ENCODE data around the gene FBXO17. TPM values are rescaled to one million over a fixed set of nuclear protein-coding genes. Genes with fewer than 3 reads are reported as not detected.
"Not testable (repeated sequence)": the region's sequence is repeated elsewhere in the genome, so short reads cannot be mapped to it uniquely, and the experiment has no call there.

Gene FBXO17
- total and polyA plus RNA-seq, 5 experiments from 2014 or later = not detected

DNA sequence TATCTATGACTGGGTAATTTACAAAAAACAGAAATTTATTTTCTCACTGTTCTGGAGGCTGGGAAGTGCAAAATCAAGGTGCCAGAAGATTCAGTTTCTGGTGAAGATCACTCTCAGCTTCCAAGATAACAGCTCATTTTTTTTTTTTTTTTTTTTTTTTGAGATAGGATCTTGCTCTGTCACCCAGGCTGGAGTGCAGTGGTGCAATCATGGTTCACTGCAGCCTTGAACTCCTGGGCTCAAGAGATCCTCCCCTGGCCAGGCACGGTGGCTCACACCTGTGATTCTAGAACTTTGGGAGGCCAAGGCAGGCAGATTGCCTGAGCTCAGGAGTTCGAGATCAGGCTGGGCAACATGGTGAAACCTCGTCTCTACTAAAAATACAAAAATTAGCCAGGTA lies 22.0 kb upstream of the FBXO17 start:
- H3K36me3 Mint-ChIP-seq, H3K4me3 Mint-ChIP-seq, DNase-seq, POLR2A ChIA-PET, ATAC-seq, H3K27ac Mint-ChIP-seq, H3K9me3 Mint-ChIP-seq: not testable (repeated sequence)
- peaks cover 5 to 39% (median 14%) of the 10 kb centered on the region in 5 donors for H3K27me3 Mint-ChIP-seq
- H3K4me1 Mint-ChIP-seq = peaks cover 0 to 11% (median 0%) of the 10 kb centered on the region in 4 donors

DNA sequence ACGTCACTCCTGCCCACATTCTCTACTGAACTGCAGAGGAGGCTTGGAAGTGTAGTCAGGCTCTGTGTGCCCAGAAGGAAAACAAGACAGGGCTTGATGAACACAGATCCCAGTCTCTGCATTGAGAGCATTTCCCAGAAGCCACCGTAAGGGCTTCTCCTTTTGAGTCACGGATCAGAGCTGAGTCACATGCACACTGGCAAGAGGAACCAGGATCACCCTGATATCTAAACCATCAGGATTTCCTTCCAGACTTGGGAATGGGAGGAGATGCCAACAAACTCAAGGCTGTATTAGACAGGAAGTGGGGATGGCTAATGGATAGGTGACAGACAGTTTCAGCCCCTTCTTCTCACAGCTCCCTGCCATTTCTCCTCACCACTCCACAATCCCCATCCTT lies 17.7 kb upstream of the FBXO17 start:
- no peak for ATAC-seq

DNA sequence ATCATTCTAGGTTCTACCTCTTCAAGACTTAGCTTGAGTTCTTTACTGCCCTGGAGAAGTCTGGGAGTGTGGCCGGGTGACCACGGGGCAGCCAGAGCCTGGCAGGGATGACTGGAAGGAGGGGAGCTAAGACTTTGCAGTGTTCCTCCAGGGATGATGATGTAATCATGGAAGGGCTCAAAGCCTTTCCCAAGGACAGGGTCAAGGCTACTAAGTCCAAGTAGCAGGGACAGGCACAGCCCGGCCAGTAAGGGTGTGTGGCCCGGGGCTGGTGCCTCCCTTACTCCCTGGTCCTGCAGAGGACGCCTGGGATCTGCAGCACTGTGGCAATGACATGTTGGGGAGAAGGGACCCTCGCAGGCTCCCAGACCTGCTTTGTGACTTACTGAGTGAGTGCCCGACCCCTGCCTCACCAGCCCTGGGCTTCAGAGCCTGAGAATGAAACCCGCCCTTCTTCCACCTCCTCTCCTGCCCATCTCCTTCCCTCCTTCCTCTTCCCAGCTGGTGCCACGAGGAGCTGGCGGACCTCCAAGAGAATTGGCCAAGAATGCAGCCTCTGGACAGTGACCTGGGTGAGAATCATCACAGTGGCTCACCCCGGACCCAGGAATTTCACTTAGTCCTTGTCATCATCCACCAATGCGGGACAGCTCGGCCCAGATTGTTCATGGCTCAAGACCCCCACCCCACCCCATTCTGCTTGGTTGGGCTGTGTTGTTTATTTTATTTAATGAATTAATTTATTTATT lies 15.6 kb upstream of the FBXO17 start:
- Mint-ChIP-seq H3K36me3 (no peaks in the 10 kb centered on the region), H3K27ac (peak overlapping the region in 1 of 10 donors; percentile 35), H3K4me1 (peaks cover 0 to 9% (median 0%) of the 10 kb centered on the region in 4 donors), H3K27me3 (peaks cover 3 to 58% (median 34%) of the 10 kb centered on the region in 5 donors), H3K4me3 (no peak overlapping the region), H3K9me3 (peaks cover 0 to 7% (median 0%) of the 10 kb centered on the region in 9 donors)
- ATAC-seq (no peak), DNase-seq (no peak)
- POLR2A ChIA-PET = no interaction called here

More for the DNA sequence above, 17.7 kb upstream of the FBXO17 start:
- no peaks in the 10 kb centered on the region for H3K36me3 Mint-ChIP-seq
- peaks cover 2 to 55% (median 34%) of the 10 kb centered on the region in 5 donors for H3K27me3 Mint-ChIP-seq
- POLR2A ChIA-PET = no interaction called here
- peaks cover 0 to 11% (median 0%) of the 10 kb centered on the region in 4 donors for H3K4me1 Mint-ChIP-seq
- no peak for DNase-seq
- no peak overlapping the region for H3K4me3 Mint-ChIP-seq
- H3K27ac Mint-ChIP-seq = no peak overlapping the region
- H3K9me3 Mint-ChIP-seq = peaks cover 0 to 7% (median 0%) of the 10 kb centered on the region in 9 donors

DNA sequence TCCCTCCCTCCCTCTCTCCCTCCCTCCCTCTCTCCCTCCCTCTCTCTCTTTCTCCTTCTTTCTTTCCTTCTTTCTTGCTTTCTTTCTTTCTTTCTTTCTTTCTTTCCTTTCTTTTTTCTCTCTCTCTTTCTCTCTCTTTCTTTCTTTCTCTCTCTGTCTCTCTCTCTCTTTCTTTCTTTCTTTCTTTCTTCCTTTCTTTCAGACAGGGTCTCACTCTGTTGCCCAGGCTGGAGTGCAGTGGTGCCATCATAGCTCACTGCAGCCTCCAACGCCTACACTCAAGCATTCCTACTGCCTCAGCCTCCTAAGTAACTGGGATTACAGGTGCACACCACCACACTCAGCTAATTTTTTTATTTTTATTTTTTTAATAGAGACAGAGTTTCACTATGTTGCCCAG lies 14.1 kb upstream of the FBXO17 start:
- H3K4me1 Mint-ChIP-seq, DNase-seq, ATAC-seq, H3K4me3 Mint-ChIP-seq, H3K36me3 Mint-ChIP-seq, H3K27ac Mint-ChIP-seq, POLR2A ChIA-PET: not testable (repeated sequence)
- Mint-ChIP-seq H3K27me3 (peaks cover 3 to 56% (median 34%) of the 10 kb centered on the region in 5 donors), H3K9me3 (peaks cover 0 to 10% (median 0%) of the 10 kb centered on the region in 9 donors)

DNA sequence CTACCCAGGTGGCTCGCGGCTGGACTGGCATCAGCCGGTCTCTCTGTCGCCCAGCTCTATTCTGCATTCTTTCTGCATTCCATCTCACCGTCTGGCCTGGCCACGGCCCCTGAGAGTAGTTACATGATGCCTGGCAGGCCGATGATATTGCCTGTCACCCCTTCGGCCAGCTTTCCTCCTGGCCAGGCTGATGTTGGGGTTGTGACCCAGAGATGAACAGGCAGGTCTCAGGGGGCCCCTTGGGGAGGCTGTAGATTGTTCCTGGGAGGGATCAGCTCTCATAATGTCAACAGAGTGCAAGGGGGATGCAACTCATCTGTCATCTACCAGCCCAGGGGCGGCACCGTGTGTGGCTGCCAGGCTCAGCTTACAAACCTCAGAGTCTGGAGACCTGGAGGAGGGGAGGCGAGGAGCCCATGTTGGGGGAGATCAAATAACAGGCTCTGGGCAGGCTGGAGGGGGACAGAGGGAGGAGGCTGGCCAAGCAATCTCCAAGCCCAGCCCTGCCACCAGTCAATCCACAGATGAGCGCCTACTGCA lies 13.6 kb upstream of the FBXO17 start:
- DNase-seq (no peak), ATAC-seq (no peak)
- Mint-ChIP-seq H3K27me3 (peaks cover 3 to 52% (median 34%) of the 10 kb centered on the region in 5 donors), H3K4me1 (no peaks in the 10 kb centered on the region), H3K4me3 (no peak overlapping the region), H3K36me3 (peaks cover 0 to 3% (median 0%) of the 10 kb centered on the region in 3 donors), H3K9me3 (peaks cover 0 to 10% (median 0%) of the 10 kb centered on the region in 9 donors), H3K27ac (no peak overlapping the region)
- POLR2A ChIA-PET = no interaction called here

DNA sequence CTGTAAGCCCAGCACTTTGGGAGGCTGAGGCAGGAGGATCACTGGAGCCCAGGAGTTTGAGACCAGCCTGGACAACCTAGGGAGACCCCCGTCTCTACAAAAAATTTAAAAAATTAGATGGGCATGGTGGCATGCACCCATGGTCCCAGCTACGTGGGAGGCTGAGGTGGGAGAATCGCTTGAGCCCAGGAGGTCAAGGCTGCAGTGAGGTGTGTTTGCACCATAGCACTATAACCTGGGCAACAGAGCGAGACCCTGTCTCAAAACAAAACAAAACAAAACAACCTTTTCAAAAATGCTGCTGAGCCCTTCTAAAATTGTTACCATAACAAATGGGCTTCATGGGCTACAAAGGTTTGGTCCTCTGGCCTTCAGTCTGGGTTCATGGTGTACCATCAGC lies 13.1 kb upstream of the FBXO17 start:
- H3K36me3 Mint-ChIP-seq, POLR2A ChIA-PET: not testable (repeated sequence)

DNA sequence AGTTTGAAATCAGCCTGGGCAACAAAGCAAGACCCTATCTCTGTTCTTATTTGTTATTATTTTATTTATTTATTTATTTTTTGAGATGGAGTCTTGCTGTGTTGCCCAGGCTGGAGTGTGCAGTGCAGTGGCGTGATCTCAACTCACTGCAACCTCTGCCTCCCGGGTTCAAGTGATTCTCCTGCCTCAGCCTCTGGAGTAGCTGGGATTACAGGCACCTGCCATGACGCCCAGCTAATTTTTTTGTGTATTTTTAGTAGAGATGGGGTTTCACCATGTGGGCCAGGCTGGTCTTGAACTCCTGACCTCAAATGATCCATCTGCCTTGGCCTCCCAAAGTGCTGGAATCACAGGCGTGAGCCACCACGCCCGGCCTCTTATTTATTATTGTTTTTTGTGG lies 12.2 kb upstream of the FBXO17 start:
- DNase-seq, H3K4me1 Mint-ChIP-seq, POLR2A ChIA-PET, H3K9me3 Mint-ChIP-seq, H3K36me3 Mint-ChIP-seq, H3K4me3 Mint-ChIP-seq, H3K27ac Mint-ChIP-seq, ATAC-seq: not testable (repeated sequence)
- peaks cover 3 to 40% (median 23%) of the 10 kb centered on the region in 5 donors for H3K27me3 Mint-ChIP-seq

More for the DNA sequence above, 13.1 kb upstream of the FBXO17 start:
- not testable (repeated sequence) for DNase-seq, ATAC-seq, H3K27ac Mint-ChIP-seq, H3K4me3 Mint-ChIP-seq, H3K4me1 Mint-ChIP-seq
- H3K27me3 Mint-ChIP-seq = peaks cover 3 to 48% (median 31%) of the 10 kb centered on the region in 5 donors
- peaks cover 0 to 10% (median 0%) of the 10 kb centered on the region in 9 donors for H3K9me3 Mint-ChIP-seq

DNA sequence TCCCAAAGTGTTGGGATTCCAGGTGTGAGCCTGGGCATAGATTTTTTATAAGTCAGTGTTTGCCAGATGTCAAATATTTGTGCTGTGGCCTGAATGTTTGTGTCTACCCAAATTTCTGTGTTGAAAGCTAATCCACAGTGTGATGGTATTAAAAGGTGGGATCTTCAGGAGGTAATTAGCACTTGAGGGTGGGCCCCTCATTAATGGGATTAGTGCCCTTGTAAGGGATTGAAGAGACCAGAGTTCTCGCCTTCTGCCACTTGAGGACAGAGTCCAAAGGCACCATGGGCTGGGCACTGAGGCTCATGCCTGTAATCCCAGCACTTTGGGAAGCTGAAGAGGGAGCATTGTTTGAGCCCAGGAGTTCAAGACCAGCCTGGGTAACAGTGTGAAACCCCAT lies 9.7 kb upstream of the FBXO17 start:
- POLR2A ChIA-PET = no interaction called here
- no peak for DNase-seq
- Mint-ChIP-seq H3K36me3 (peaks cover 0 to 5% (median 3%) of the 10 kb centered on the region in 3 donors), H3K9me3 (peaks cover 0 to 11% (median 4%) of the 10 kb centered on the region in 9 donors), H3K4me3 (no peak overlapping the region), H3K27ac (peak overlapping the region in 1 of 10 donors; percentile 13), H3K4me1 (no peaks in the 10 kb centered on the region), H3K27me3 (peaks cover 7 to 25% (median 21%) of the 10 kb centered on the region in 5 donors)
- ATAC-seq = no peak

DNA sequence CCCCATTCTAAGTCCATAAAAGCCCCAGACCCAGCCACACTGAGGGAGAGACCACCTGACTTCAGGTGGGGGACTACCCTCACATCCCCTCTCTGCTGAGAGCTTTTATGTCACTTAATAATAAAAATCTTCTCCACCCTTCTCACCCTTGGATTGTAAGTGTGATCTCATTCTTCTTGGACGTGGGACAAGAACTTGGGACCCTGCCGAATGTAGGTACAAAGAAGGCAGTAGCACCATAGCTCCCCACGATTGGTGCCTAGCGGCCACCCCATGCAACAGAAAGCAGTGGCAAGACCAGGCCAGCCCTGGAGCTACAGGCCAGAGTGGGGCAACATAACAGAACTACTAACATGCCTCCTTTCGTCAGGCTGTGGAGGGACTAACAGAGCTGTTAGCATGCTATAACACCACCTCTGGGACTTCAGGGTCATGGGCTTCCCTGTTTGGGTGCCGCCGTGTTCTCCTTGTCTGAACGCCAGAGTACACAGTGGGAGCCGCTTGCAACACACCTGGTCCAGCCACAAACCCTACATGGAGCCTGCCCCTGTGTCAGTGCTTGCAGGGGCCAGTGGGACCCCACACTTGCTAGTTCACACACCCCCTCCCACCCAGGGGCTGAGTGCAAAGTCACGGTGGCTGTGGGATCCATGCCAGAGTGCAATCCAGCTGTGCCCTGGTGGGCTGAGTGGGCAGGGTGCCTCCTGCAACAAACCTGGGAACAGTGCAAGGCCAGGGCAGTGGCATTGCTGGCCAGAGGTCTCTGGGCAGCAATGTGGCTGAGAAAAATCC lies 5.2 kb upstream of the FBXO17 start:
- DNase-seq (no peak), ATAC-seq (no peak)
- Mint-ChIP-seq H3K27me3 (peaks cover 18 to 40% (median 25%) of the 10 kb centered on the region in 5 donors), H3K27ac (no peak overlapping the region), H3K4me1 (peaks cover 4 to 10% (median 8%) of the 10 kb centered on the region in 4 donors), H3K36me3 (peaks cover 0 to 5% (median 3%) of the 10 kb centered on the region in 3 donors), H3K4me3 (no peak overlapping the region), H3K9me3 (peaks cover 0 to 10% (median 4%) of the 10 kb centered on the region in 9 donors)
- POLR2A ChIA-PET = interaction anchor here (0.7 kb wide), 1 partner anchor 1043 kb away, joined by 3 read pairs; no protein-coding TSS in a partner anchor

DNA sequence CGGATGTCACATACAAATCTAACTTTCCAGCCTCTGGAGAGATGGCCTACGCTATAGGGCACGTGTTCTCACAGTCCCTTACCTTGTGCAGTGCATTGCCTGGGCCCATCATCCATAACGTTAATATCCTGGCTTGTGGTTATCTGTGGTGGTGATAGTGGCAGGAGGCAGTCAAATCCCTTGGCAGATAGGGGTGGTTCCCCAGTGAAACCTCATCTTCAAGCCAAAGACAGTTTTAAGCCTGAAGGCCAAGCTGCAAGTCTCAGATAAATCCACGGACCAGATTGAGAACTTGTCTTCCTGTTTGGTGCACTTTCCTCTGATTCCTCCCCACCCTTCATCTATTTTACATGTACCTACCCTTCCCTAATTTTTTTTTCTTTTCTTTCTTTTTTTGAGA lies 4.3 kb upstream of the FBXO17 start:
- POLR2A ChIA-PET = no interaction called here
- Mint-ChIP-seq H3K27ac (no peak overlapping the region), H3K27me3 (peaks cover 21 to 43% (median 28%) of the 10 kb centered on the region in 5 donors), H3K4me1 (peaks cover 7 to 16% (median 11%) of the 10 kb centered on the region in 4 donors), H3K4me3 (no peak overlapping the region), H3K36me3 (peaks cover 0 to 8% (median 0%) of the 10 kb centered on the region in 3 donors), H3K9me3 (peaks cover 0 to 9% (median 4%) of the 10 kb centered on the region in 9 donors)
- no peak for ATAC-seq
- no peak for DNase-seq

DNA sequence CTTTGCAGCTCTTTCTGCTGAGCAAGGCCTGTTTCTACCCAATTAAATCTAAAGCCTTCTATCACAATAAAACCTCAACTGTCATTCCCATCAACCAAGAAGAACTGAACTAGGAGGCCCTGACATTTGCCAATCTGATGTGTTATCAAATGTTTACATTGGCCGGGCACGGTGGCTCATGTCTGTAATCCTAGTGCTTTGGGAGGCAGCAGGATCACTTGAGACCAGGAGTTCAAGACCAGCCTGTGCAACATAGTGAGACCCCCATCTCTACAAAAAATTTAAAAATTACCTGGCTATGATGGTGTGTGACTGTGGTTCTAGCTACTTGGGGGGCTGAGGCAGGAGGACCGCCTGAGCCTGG lies 2.8 kb upstream of the FBXO17 start:
- H3K4me1 Mint-ChIP-seq = peaks cover 7 to 18% (median 12%) of the 10 kb centered on the region in 4 donors
- H3K27me3 Mint-ChIP-seq = peaks cover 26 to 48% (median 34%) of the 10 kb centered on the region in 5 donors
- POLR2A ChIA-PET = no interaction called here
- no peak overlapping the region for H3K4me3 Mint-ChIP-seq
- H3K9me3 Mint-ChIP-seq = peaks cover 0 to 9% (median 4%) of the 10 kb centered on the region in 9 donors
- DNase-seq (no peak), ATAC-seq (no peak)
- no peak overlapping the region for H3K27ac Mint-ChIP-seq
- H3K36me3 Mint-ChIP-seq = peaks cover 0 to 10% (median 0%) of the 10 kb centered on the region in 3 donors

DNA sequence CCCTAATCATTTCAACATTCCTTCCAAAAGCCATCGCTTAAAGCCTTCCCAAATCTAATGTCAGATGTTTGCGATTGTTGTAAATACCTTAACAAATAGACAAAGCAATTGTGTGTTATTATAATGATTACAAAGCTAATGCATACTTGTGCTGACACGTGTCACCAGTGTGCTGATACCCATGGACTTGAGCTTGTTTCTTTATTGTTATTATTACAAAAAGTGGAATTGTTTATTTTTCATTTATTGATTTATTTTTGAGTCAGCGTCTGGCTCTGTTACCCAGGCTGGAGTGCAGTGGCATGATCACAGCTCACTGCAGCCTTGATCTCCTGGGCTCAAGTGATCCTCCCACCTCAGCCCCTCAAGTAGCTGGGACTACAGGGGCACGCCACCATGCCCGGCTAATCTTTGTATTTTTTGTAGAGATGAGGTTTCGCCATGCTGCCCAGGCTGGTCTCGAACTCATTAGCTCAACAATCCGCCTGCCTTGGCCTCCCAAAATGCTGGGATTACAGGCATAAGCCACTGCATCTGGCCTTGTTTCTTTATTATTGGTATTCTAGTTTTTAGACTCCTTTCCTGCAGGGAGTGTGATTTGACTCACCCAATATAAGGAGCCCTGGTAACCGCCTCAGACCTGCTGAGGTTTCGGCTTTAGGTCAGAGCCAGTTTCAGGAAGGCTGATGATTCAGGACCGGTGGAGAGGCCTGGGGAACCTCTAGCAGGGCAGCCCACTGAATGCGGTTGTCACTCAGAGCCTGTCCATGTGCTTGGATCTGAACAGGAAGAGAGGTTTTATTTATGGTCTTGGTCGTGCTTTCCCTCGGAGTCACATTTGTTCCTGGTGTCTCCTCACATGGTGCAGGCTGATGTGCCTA lies 2.1 kb upstream of the FBXO17 start:
- Mint-ChIP-seq H3K9me3 (peaks cover 0 to 9% (median 4%) of the 10 kb centered on the region in 9 donors), H3K27me3 (peaks cover 26 to 48% (median 35%) of the 10 kb centered on the region in 5 donors), H3K4me3 (no peak overlapping the region), H3K36me3 (peaks cover 0 to 10% (median 0%) of the 10 kb centered on the region in 3 donors), H3K4me1 (peaks cover 7 to 18% (median 12%) of the 10 kb centered on the region in 4 donors), H3K27ac (peak overlapping the region in 1 of 10 donors; percentile 9)
- POLR2A ChIA-PET = no interaction called here
- no peak for DNase-seq
- no peak for ATAC-seq

Data from naive thymus-derived CD8-positive, alpha-beta T cell (primary cell).